ENCODE measurements around the gene ADISSP. TPM values are rescaled to one million over a fixed set of nuclear protein-coding genes. Genes with fewer than 3 reads are reported as not detected.
A peak's percentile ranks its signal among the peaks of the same experiment; 100 is the strongest.

The ADISSP gene
- total and polyA plus RNA-seq, 2 of the 13 experiments (the other 11 are each of a cell fraction or from before 2014, with no cell fraction given) = 38.3 to 90.6 TPM

GRCh38 chr20:3767427-3768341 lies at the start of gene ADISSP (continued):
- TF ChIP-seq LCORL (IDR thresholded peaks at IDR 0.05) (no peak), LCORL (CRISPR knock-in tag; IDR thresholded peaks at IDR 0.05) (peak; percentile 91), IKZF5 (CRISPR knock-in tag; IDR thresholded peaks at IDR 0.05) (peak; percentile 57), EZH2 (conservative IDR thresholded peaks at IDR 0.05; ENCODE audit: low read depth, low read length) (no peak), ZNF224 (CRISPR knock-in tag; IDR thresholded peaks at IDR 0.05) (peak; percentile 93; the same call in 1 of the 2 replicates), ATF7-NPFF (CRISPR knock-in tag; IDR thresholded peaks at IDR 0.05; ENCODE audit: low read depth) (peak; percentile 97), SKIL (CRISPR knock-in tag; IDR thresholded peaks at IDR 0.05; ENCODE audit: borderline replicate concordance) (no peak), ZNF614 (CRISPR knock-in tag; IDR thresholded peaks at IDR 0.05; ENCODE audit: borderline replicate concordance) (peak; percentile 39), ZFP82 (CRISPR knock-in tag; IDR thresholded peaks at IDR 0.05; ENCODE audit: borderline replicate concordance) (peak; percentile 92), RARA (CRISPR knock-in tag; IDR thresholded peaks at IDR 0.05) (peak; percentile 28; the same call in 1 of the 2 replicates), PRMT3 (CRISPR knock-in tag; IDR thresholded peaks at IDR 0.05; ENCODE audit: borderline replicate concordance, low read depth) (no peak; the same call in 1 of the 2 replicates), REL (CRISPR knock-in tag; conservative IDR thresholded peaks at IDR 0.05) (no peak; the same call in none of the 2 replicates), ATRX (CRISPR knock-in tag; IDR thresholded peaks at IDR 0.05; ENCODE audit: borderline replicate concordance) (0 out of 2 replicates have a peak, but pooled peaks have one; percentile 71), ZNF484 (CRISPR knock-in tag; IDR thresholded peaks at IDR 0.05; ENCODE audit: borderline replicate concordance, low read depth) (no peak; the same call in 1 of the 2 replicates), ZZZ3 (CRISPR knock-in tag; IDR thresholded peaks at IDR 0.05; ENCODE audit: borderline replicate concordance) (peak; percentile 84), DMTF1 (CRISPR knock-in tag; IDR thresholded peaks at IDR 0.05) (0 out of 2 replicates have a peak, but pooled peaks have one; percentile 18), PAF1 (CRISPR knock-in tag; IDR thresholded peaks at IDR 0.05) (no peak; the same call in 1 of the 2 replicates), RFXAP (CRISPR knock-in tag; IDR thresholded peaks at IDR 0.05; ENCODE audit: borderline replicate concordance) (peak; percentile 92), ZNF331 (CRISPR knock-in tag; IDR thresholded peaks at IDR 0.05) (peak; percentile 8; the same call in 1 of the 2 replicates)

Data from HepG2 (cell line).